ENCODE results near the gene IVL. TPM values are rescaled to one million over a fixed set of nuclear protein-coding genes. Genes with fewer than 3 reads are reported as not detected.

The IVL gene
- total and polyA plus RNA-seq, 2 donors (not counting 3 experiments of a cell fraction or from before 2014, with no cell fraction given): not detected

- no peak overlapping the region for H3K27ac ChIP-seq (ENCODE audit: insufficient read depth, low read depth, low read length)
- ChIA-PET POLR2A (no interaction called here), CTCF (interaction anchor here (0.6 to 3.3 kb wide), 11 partner anchors 12 to 355 kb away, joined by 3 to 38 read pairs (median 4); no protein-coding TSS in a partner anchor)
- BruUV-seq (replicated peaks): no TSS peak
- H3K4me1 ChIP-seq (ENCODE audit: control insufficient read depth, extremely low read depth, insufficient read depth, low read length): no peaks in the 10 kb centered on the region
- H4K20me1 ChIP-seq (replicated peaks; ENCODE audit: control insufficient read depth, extremely low read depth, insufficient read depth, low read length): no peaks in the 10 kb centered on the region
- H2AFZ ChIP-seq (ENCODE audit: low read depth, low read length): no peak overlapping the region
- no peaks in the 10 kb centered on the region for H3K9me1 ChIP-seq (replicated peaks; ENCODE audit: control insufficient read depth, extremely low read depth, insufficient read depth, low read length)
- intact Hi-C loops (cut with micrococcal nuclease): loop anchor here (1.0 kb wide), 2 partner anchors 322 to 353 kb away; no protein-coding TSS in a partner anchor
- no peak overlapping the region for H3K4me3 ChIP-seq (replicated peaks in 1 of 3; ENCODE audit: insufficient read depth in 1 of 3, low read depth in 1 of 3, low read length in 3 of 3)
- peak; percentile 71 for DNase-seq (ENCODE audit: low read depth, low spot score)
- peak; percentile 80 to 82 for TF ChIP-seq CTCF (IDR thresholded peaks at IDR 0.05; ENCODE audit: extremely low read depth in 1 of 2, insufficient read depth in 1 of 2, low read depth in 1 of 2, low read length in 2 of 2)
- TF ChIP-seq POLR2AphosphoS5 (IDR thresholded peaks at IDR 0.05; ENCODE audit: insufficient read depth, low read depth, low read length): no peak
- dilution Hi-C loops (cut with MboI; ENCODE audit: extremely low pct_ligation_motif_present, low sequenced_read_pairs): no loop called here
- FAIRE-seq: peak; percentile 63
- no peak overlapping the region for H3K4me2 ChIP-seq (ENCODE audit: insufficient read depth, low read length)
- no peak overlapping the region for H3K9ac ChIP-seq (replicated peaks; ENCODE audit: extremely low read depth, insufficient read depth, low read length)
- no peaks in the 10 kb centered on the region for H3K9me3 ChIP-seq (replicated peaks; ENCODE audit: control insufficient read depth, insufficient read depth, low read length)
- H3K36me3 ChIP-seq (ENCODE audit: control insufficient read depth in 2 of 2, extremely low read depth in 1 of 2, insufficient read depth in 2 of 2, low read length in 2 of 2): no peaks in the 10 kb centered on the region
- H3K79me2 ChIP-seq (ENCODE audit: control insufficient read depth, insufficient read depth, low read length): no peaks in the 10 kb centered on the region
- H3K27me3 ChIP-seq (ENCODE audit: control insufficient read depth in 2 of 2, insufficient read depth in 2 of 2, low read length in 2 of 2): no peaks in the 10 kb centered on the region
Measured at GRCh38 chr1:152869808-152870419, 38.4 kb upstream of the IVL start.

Data from endothelial cell of umbilical vein (primary cell).